Gastrocnemius medialis (tissue), 4 donors: ENCODE results near the gene EDN3. TPM values are rescaled to one million over a fixed set of nuclear protein-coding genes. Genes with fewer than 3 reads are reported as not detected.

Experiments
- ATAC-seq, 2 donors: fragments of 150-250 bp; one replicate each; pipeline ENCODE4 v1.9.1; 2016
- DNase-seq, 2 donors: peaks; one replicate each; pipeline ENCODE4 v3.0.0-alpha.2; 2019
- H3K27ac ChIP-seq, 4 donors: fragments of 200-600 bp; sonication (generic); 1 replicate in 1 of 4; 2 replicates in 3 of 4; pipeline ENCODE4 v1.5.1; 2016 to 2018; ENCODE audit warnings: mild to moderate bottlenecking in 2 of 4, moderate library complexity in 1 of 4
- H3K27me3 ChIP-seq, 3 donors: fragments of 200-600 bp; sonication (generic) in 2 of 3; 1 replicate in 1 of 3; 2 replicates in 2 of 3; pipeline versions ENCODE4 v1.5.1 to v1.6.0; 2016 to 2019; ENCODE audit warnings: mild to moderate bottlenecking in 1 of 3, moderate library complexity in 1 of 3
- H3K36me3 ChIP-seq, 2 donors: fragments of 200-600 bp; sonication (generic) in 1 of 2; one replicate each; pipeline ENCODE4 v1.5.1; 2017 to 2018
- H3K4me1 ChIP-seq, 2 donors: fragments of 200-600 bp; sonication (generic) in 1 of 2; one replicate each; pipeline ENCODE4 v1.5.1; 2016 to 2017; ENCODE audit warnings: mild to moderate bottlenecking in 2 of 2
- H3K4me3 ChIP-seq, 4 donors: fragments of 200-600 bp; sonication (generic) in 3 of 4; 1 replicate in 1 of 4; 2 replicates in 3 of 4; pipeline ENCODE4 v1.5.1; 2016 to 2019; ENCODE audit warnings: mild to moderate bottlenecking in 2 of 4
- H3K9me3 ChIP-seq, 3 donors: fragments of 200-600 bp; sonication (generic) in 2 of 3; 1 replicate in 1 of 3; 2 replicates in 2 of 3; pipeline ENCODE4 v1.5.1; 2016 to 2019
- CTCF ChIP-seq, 5 experiments: fragments of 450-650 bp in 3 of 5; fragments of 200-600 bp in 2 of 5; sonication (generic) in 2 of 5; IDR thresholded peaks in 4 of 5; conservative IDR thresholded peaks in 1 of 5; 1 replicate in 4 of 5; 2 replicates in 1 of 5; pipeline ENCODE4 v1.5.1; 2016 to 2019; ENCODE audit warnings: antibody characterized with exemption in 5 of 5, mild to moderate bottlenecking in 3 of 5, moderate library complexity in 3 of 5
- POLR2A ChIP-seq, 2 donors: fragments of 450-650 bp; IDR thresholded peaks; one replicate each; pipeline ENCODE4 v1.6.1; 2017; ENCODE audit warnings: antibody characterized with exemption in 2 of 2, mild to moderate bottlenecking in 2 of 2, moderate library complexity in 2 of 2
- in situ Hi-C, 4 donors: fragments of 200-750 bp; cut with MboI; loops; one replicate each; pipeline versions ENCODE4 v1.15.0 to v1.8.0; 2017; ENCODE audit warnings: low sequenced_read_pairs in 4 of 4
- intact Hi-C: fragments of 100-400 bp; cut with DNase I; formaldehyde crosslinking; loops from one replicate; pipeline ENCODE4 v1.15.1; 2023; ENCODE audit warnings: low total_unique reads
- total RNA-seq, 4 donors: library from RNA; depleted of rRNA; stranded (reverse); fragments of >200 nt; gene quantifications; one replicate each; pipeline versions ENCODE4 v1.1.0 to v1.2.3, GENCODE V29; 2016

The EDN3 gene
- total RNA-seq, 4 donors from 2014 or later = 0.16 to 1.0 (median 0.66) TPM; not detected in 1

- DNase-seq (no peak), ATAC-seq (no peak)
- in situ Hi-C loops = no loop called here
- intact Hi-C loops = no loop called here
- H3K4me1 ChIP-seq = no peaks in the 10 kb centered on the region
- no peak overlapping the region for H3K27ac ChIP-seq
- no peaks in the 10 kb centered on the region for H3K36me3 ChIP-seq
- H3K4me3 ChIP-seq = no peak overlapping the region
- no peak for TF ChIP-seq CTCF (IDR thresholded peaks at IDR 0.05 in 4 of 5, conservative IDR thresholded peaks at IDR 0.05 in 1 of 5)
- no peak for TF ChIP-seq POLR2A (IDR thresholded peaks at IDR 0.05)
- peaks cover 0 to 7% (median 6%) of the 10 kb centered on the region in 3 donors for H3K27me3 ChIP-seq
- H3K9me3 ChIP-seq = no peaks in the 10 kb centered on the region
Measured at GRCh38 chr20:59258221-59258621, 42.2 kb upstream of the EDN3 start.

- in situ Hi-C loops (no loop called here), intact Hi-C loops (no loop called here)
- ATAC-seq (no peak), DNase-seq (no peak)
- Histone ChIP-seq H3K27me3 (peaks cover 0 to 7% (median 6%) of the 10 kb centered on the region in 3 donors), H3K4me3 (no peak overlapping the region), H3K27ac (no peak overlapping the region), H3K4me1 (no peaks in the 10 kb centered on the region), H3K36me3 (no peaks in the 10 kb centered on the region), H3K9me3 (no peaks in the 10 kb centered on the region)
- no peak for TF ChIP-seq CTCF (IDR thresholded peaks at IDR 0.05 in 4 of 5, conservative IDR thresholded peaks at IDR 0.05 in 1 of 5)
- TF ChIP-seq POLR2A (IDR thresholded peaks at IDR 0.05) = no peak
Measured at GRCh38 chr20:59259946-59260345, 40.5 kb upstream of the EDN3 start.

GRCh38 chr20:59265298-59265697, 35.1 kb upstream of the EDN3 start:
- TF ChIP-seq POLR2A (IDR thresholded peaks at IDR 0.05) = no peak
- no peak for TF ChIP-seq CTCF (IDR thresholded peaks at IDR 0.05 in 4 of 5, conservative IDR thresholded peaks at IDR 0.05 in 1 of 5)
- intact Hi-C loops (no loop called here), in situ Hi-C loops (no loop called here)

GRCh38 chr20:59268870-59269269, 31.5 kb upstream of the EDN3 start:
- no peak for ATAC-seq
- no peak overlapping the region for H3K27ac ChIP-seq

More at GRCh38 chr20:59265298-59265697, 35.1 kb upstream of the EDN3 start:
- H3K9me3 ChIP-seq = no peaks in the 10 kb centered on the region
- H3K27ac ChIP-seq = no peak overlapping the region
- no peaks in the 10 kb centered on the region for H3K36me3 ChIP-seq
- DNase-seq (no peak), ATAC-seq (no peak)
- no peaks in the 10 kb centered on the region for H3K4me1 ChIP-seq
- peaks cover 0 to 12% (median 5%) of the 10 kb centered on the region in 3 donors for H3K27me3 ChIP-seq
- H3K4me3 ChIP-seq = no peak overlapping the region

More at GRCh38 chr20:59268870-59269269, 31.5 kb upstream of the EDN3 start:
- no peak for DNase-seq
- no peaks in the 10 kb centered on the region for H3K36me3 ChIP-seq
- intact Hi-C loops = no loop called here
- peaks cover 4 to 8% (median 5%) of the 10 kb centered on the region in 3 donors for H3K27me3 ChIP-seq
- H3K4me1 ChIP-seq = no peaks in the 10 kb centered on the region
- in situ Hi-C loops = no loop called here
- H3K9me3 ChIP-seq = no peaks in the 10 kb centered on the region
- H3K4me3 ChIP-seq = no peak overlapping the region
- TF ChIP-seq CTCF (IDR thresholded peaks at IDR 0.05 in 4 of 5, conservative IDR thresholded peaks at IDR 0.05 in 1 of 5) = no peak
- no peak for TF ChIP-seq POLR2A (IDR thresholded peaks at IDR 0.05)
